NCI-H128 (cell line): ENCODE results near the gene C2orf49.

Experiments
- DNase-seq: peaks from one replicate; lab custom pipeline; 2025; ENCODE audit not compliant: unreplicated experiment; lab: John Stamatoyannopoulos, UW

Gene C2orf49

DNA sequence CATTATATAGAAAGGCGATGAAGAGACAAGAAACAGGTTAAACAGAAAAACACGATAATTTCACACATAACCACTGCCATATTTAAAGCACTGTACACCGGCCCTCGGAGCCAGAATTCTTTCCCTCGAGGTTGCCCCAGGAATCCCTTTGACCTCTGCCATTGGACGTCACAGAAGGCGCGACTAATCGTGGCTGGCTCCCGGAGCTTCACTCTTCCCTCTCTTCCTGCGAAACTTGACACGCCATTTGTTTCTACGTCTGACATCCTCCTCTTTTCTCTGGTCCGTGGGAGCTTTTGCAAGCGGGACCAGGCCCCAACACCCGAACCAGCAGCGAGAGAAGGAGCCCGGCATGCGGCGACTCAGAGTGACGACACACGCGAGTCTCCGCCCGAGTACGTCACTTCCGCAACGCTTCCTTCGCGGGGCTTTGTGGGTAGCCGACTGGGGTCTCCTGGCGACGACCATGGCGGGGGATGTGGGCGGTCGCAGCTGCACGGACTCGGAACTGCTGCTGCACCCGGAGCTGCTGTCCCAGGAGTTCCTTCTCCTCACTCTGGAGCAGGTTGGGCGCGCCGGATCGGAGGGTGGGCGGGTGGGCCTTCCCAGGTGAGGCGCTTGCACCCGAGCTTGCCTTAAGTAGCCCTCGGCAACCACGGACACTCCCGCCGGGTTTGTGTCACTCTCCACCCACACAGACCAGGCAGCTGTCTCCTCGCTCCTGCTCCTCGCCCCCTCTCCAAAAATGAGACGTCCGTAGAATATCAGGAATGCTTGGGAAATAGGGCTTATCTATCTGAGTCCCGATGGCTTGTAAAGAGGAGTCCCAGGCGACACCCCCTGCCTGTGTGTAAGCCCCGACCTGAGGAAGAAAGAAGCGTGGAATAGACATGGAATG is at the start of gene C2orf49:
C2orf49 (plus strand) TSS at position 419 of the 898 bp plus-strand sequence; CDS start at position 467, 48 bp downstream.
- peak; percentile 81 for DNase-seq

DNA sequence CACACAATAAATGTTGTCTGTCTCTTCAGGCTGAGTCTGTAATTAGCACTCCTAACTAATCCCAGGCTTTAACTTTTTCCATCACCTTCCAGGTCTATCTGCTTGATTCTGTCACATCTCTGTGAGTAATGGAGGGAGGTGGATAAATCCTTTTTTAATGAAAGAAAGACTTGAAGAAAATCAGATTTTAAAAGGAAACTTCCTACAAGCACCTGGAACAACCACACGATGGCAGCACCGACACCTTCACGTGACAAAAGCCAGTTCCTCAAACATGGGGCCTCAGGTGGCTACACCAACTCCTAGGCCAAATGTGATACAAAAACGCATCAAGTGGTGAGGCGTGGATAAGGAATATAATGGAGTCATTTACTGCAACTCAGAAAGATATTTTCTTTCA is 49.6 kb upstream of the C2orf49 start:
- DNase-seq: no peak

DNA sequence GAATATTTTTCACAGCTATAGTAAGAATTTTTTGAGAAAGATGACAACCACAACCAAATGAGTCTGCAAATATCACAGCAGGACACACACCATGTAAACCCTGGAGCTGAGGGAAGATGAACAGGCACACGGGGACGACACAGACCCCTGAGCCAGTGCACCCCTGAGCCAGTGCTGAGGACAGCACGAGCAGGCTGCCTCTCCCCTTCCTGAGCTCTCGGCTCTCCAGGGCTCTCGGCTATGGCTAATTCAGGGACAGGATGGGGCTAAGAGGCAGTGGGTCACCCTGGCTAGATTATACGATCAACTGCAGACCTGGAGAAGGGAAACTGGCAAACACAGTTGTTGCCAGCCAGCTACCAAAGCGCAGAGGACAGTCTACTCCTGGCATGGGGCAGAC is 49.2 kb upstream of the C2orf49 start:
- DNase-seq: no peak

DNA sequence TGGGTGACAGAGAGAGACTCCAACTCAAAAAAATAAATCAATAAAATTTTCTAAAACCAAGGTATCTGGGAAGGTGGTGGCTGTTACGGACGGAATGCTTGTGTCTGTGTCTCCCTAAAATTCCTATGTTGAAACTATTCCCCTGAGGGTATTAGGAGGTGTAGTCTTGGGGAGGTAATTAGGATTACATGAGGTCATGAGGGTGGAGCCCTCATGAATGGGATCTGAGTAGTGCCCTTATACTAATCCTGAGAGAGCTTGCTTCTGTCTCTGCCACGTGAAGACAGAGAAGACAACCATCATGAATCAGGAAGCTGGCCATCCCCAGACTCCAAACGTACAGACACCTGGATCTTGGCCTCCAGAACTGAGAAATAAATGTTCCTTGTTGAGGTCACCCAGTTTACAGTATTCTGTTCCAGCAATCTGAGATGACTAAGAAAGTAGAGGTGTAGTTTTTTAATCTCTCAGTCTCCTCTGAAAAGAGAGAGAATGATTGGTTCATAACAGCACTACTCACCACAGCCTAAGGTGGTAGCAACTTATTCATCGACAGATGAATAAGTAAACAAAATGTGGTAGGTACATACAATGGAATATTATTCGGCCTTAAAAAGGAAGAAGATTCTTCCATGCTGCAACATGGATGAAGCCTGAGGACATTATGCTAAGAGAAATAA is 46.2 kb upstream of the C2orf49 start:
- DNase-seq: no peak

DNA sequence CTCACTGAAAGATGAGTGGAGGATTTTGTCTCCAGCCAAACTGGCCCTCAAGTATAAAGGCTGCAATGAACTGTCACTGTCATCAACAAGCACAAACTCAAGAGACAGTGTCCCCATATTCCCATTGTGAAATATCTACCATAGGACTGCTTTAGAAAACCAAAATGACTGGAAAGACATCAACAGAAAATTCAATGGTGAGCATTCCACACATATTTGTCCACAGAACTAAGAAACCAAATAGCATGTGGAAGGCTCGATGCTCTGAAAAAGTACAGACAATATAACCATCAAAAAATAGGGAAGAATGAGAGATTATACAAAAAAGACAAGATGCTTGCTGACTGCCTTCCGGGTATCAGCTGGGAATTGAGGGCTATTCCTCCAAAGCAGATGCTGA is 45.4 kb upstream of the C2orf49 start:
- no peak for DNase-seq

DNA sequence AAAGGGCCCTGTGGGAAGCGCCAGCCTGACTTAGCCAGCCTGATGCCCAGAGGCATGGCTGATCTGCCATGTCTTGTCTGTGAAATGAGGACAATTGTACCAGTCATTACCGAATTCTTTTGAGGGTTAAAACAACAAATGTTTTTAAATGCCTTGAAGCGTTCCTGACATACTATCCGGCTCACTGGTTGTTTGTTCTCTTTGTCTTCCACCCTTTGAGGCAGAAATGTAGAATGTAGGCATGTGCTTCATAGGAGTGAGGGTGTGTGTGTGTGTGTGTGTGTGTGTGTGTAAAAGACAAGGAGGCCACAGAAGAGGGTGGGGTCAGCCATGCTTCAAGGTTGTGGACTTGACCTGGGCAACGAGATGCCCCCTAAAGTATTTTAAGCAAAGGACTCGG is 43.3 kb upstream of the C2orf49 start:
- no peak for DNase-seq

DNA sequence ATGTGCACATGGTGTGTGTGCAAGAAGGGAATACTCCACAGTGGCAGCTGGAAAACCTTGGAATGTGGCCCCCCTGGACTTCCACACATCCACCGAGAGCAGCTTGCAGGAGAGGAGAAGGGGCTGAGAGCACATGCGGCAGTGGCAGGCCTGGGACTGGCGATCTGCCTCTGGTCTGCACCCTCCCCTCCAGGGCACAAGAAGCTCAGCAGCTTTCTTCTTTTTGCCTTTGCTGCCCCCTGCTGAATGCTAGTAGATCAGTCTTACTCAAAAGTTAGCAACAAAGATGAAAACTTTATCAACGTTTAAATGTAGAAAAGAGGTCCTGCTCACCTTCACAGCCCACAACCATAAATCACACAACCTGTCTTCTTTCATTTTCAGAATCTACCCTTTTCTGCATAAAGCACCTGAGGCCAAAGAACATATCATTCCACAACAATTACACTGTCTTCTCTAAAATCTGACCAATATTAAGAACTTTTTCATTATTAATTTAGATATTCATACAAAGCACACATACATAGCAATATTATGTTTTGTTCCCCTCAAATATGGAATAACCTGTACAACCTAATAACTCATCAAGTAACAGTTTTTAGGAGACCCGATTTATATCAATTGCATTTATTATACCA is 42.4 kb upstream of the C2orf49 start:
- no peak for DNase-seq

DNA sequence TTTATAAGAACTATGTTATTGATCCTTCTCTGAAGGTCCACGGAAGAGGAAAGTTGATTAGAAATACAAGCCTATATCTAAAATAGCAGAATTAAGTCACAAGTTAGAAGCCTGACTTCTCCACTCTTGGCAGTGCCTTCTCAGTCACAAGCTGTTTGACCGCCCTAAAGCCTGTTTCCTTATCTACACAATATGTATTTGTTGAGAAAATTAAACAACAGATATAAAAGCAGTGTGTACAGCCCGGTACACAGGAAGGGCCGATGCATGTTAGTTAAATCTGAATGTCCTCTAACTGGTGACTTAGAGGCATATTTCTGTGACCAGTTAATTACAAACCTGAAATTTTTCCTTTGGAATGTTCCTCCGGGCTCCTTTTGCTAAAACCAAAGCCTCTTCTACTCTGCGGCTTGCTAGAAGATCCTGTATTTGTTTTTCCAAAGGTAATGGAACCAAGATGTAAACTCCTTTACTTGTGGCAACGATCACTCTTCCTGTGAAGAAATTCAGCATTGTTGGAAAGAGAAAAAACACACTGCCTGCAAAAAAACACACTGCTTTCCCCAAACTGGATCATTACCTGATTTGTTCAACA is 41.2 kb upstream of the C2orf49 start:
- DNase-seq: no peak

DNA sequence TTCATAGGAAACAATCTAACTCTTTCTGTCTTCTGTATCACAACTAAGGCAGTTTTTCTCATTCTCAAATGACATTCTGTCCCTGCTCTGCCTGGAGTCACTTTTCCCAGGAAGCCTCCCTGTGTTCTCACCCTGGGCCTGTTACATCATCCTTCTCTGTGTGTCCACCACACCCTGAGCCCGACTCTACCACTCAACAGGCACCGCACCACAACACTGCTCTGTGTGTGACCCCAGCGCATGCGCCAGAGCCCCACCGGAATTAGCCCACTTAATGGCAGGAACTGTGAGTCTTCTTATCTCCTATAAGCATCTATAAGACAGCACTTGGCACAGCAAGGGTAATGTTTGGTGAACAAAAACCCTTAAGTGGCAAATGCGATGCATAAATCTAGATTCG is 40.1 kb upstream of the C2orf49 start:
- no peak for DNase-seq

DNA sequence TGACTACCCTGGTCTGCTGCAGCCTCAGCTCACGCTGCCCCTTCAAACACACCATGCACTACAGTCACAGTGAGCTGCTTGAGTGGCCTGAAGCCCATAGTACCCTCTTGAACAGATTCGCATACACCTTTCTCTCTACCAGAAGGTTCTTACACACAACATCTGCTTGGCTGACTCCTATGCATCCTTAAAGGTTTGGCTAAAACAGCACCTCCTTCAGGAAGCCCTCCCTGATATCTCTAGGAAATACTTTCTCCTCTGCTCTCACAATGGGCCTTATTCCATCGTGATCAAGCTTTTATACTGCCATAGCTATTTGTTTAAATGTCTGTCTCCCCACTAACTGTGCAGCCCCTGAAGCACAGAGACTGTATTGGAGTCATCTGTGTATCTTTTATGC is 39.3 kb upstream of the C2orf49 start:
- DNase-seq: no peak

DNA sequence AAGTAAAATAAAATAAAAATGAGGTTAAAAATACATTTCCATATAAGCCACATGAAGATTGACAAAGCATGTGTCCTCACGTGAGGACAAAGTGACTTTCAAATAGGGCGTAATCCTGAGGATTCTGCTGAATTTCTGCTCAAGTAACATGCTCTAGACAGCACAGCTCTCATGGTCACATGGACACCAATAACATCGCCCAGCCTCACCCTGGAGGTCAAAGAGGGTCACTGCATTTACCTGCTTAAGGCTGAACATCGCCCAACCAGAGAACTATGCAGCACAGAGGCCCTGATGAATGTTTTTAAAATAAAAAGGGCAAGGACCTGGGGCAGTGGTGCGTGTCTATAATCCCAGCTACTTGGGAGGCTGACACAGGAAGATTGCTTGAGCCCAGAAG is 38.0 kb upstream of the C2orf49 start:
- DNase-seq: no peak

DNA sequence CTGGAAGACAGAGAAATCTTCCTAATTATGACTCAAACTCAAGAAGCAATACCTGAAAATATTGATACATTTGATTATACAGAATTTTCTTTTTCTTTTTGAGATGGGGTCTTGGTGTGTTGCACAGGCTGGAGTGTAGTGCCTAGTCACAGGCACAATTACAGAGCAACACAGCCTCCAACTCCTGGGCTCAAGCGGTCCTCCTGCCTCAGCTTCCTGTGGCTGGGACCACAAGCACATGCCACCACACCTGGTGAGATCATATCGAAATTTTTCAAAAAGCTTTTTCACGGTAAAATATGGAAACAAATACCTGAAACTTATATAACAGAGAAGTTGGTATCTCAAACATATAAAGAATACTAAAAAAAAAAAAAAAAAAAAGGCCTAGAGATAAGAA is 35.7 kb upstream of the C2orf49 start:
- DNase-seq: no peak

DNA sequence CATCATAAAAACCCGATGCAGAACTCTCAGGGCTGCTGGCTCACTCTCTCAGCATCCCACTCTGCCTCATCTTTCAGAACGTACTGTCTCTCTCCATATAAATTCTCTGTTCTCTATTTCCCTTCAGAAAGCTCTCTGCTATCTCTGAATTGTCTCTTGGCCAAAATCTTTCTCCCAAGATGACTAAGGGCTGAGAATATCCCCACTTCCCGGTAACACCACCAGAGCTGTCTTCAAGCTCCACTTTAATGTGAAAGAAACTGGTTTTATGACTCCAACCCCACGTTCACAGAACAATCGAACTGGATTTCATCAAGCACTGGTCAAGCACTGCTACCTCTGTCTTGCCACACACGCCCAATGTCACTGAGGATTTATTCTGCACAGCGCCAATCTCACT is 30.2 kb upstream of the C2orf49 start:
- DNase-seq: no peak

DNA sequence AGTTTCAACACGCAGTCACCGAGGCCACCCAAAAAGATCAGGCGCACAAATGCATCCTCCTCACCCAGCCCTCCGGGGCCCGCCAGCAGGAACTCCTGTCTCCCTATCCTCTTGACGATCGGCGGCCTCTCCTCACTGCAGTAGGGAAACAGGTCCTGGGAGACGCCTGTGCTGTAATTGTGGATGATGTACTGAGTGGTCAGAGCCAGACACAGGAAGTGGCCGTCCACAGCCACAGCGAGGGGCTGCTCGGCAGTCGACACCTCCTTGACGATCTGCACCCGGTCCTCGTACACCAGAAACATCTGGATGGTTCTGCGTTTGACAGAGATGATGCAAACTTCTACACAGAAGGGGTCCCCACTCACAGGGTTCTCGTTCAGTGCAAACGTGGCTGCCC is 29.8 kb upstream of the C2orf49 start:
- DNase-seq: no peak

DNA sequence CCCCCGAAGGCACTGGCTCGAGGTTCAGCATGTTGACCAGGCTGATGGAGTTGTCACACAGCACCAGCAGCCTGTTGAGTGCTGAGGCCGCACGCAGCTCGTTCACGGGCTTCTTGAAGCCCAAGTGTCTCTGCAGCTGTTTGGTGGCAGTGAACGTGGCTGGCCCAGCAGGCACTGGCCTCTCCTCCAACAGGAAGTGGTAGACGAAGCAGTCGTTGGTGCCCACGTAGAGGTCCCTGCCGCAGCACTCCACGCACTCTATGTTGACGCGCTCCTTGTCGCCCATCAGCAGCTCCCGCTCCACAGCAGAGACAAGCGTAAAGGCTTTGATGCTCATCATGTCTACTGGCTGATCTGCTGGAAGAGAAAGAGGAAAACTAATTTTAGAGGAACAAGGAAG is 29.4 kb upstream of the C2orf49 start:
- no peak for DNase-seq

DNA sequence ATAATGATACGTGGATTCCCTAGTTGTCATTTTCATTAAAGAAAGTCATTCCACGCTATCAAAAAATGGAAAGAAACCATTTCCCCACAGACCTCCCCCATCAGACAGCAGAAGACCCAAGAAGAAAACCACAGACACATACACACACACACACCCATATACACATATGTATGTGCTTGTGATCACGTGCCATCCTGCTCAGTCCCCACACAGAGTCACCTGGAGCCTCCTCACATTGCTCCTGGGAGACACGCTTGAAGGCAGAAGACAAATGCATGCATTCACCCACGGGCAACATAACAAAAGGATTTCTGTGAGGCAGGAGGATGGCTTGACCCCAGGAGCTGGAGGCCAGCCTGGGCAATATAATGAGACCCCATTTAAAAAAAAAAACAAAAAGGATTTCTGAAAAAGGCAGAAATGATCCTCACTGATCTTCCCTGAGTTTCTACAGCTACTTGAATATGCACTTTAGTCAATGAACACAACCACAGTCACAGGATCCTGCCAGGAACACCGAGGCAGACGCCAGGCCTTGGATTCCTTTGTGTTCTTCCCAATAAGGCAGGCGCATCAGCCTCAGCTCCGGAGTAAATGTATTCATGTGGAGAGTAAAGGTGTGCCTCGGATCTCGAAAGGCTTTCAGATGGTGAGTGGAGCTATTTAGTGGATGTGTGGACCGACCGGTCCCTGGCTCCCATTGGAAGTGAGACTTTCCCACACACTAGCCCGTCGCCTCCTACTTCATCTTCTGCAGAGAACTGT is 28.8 kb upstream of the C2orf49 start:
- DNase-seq: no peak

DNA sequence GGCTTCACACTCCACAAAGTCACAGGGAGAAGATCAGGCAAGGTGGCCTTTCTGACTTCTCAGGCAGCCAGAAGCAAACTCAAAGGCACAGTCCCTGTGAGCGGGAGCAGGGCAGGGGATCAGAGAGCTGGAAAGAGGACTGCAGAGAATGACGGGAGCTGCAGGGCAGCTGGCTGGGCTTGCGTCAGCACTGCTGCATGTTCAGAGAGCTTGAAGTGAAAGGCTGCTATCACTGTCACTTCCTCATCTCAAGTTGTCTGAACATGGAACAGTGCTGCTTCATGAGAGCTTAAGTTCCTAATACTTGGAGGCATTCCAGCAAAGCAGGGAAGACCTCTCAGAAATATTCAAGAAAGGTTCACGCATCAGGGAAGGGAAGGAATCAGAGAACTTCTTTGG is 28.2 kb upstream of the C2orf49 start:
- no peak for DNase-seq

DNA sequence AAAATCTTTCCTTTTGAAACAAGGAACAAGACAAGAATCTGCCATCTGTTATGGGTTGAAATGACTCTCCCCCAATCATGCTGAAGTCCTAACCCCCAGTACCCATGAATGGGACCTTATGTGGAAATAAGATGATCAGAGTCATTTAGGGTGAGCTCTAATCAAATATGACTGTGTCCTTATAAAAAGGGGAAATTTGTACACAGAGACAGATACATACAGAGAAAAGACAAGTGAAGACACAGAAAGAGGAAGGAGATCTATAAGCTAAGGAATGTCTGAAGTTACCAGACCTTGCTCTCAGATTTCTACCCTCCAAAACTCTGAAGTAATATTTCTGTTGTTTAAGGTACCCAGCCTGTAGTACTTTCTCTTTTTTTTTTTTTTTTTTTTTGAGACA is 23.5 kb upstream of the C2orf49 start:
- no peak for DNase-seq

DNA sequence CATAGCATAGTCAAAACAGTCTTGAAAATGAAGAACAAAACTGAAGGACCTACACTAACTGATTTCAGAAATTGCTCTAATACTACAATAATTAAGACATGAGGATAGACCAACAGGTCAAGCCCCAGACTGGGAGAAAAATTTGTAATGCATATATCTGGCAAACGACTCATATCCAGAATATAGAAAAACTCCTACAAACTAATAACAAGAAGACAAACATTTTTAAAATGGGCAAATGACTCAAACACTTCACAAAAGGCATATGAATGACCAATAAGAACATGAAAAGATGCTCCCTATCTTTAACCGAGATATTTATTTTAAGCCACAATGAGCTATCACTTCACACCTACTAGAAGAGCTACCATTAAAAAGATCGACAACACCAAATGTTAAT is 22.0 kb upstream of the C2orf49 start:
- no peak for DNase-seq

DNA sequence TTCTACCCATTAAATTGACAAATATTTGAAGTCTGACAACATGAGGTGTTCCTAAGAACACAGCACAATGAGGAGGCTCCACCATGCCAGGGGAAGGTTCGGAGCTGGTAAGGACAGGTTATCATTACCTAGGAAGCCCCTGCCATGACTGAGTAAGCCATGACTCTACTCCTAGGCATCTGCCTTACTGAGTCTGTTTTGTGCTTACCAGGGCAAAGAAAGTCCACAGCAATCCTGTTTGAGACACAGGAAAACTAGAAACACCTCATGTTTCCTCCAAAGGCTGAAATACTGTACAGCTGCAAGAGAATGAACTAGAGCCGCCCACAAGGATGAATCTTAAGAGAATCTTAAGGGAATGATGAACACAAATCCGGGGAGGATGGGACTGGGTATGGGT is 19.4 kb upstream of the C2orf49 start:
- DNase-seq: no peak

DNA sequence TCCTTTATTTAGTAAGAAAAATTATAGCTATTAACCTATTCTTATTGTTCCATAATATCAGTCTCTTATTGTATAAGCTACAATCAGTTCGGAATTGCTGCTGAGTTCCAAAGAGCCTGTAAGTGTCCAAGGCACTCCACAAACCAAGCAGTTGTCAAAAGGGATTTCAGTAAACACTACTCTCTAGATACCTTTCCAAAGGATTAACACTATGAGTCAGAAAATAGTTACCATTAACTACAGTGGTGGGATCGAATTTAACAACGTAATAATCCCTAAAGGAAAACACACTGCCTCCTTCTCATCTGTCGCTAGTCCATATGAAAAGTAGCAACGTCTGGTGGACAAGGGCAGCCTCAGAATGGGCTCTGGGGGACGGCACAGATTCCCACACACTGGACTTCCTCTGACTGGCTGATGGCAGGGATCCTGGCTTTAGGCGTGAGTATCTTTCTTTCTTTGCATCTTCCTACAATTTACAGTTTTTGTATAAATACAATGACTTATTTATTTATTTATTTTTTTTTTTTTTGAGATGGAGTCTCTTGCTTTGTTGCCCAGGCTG is 16.6 kb upstream of the C2orf49 start:
- DNase-seq: no peak
